T-helper 22 cell (primary cell): ENCODE data around the gene TECPR2.

Experiments used
- DNase-seq: peaks from one replicate; pipeline ENCODE4 v3.0.0-alpha.2; 2020; ENCODE audit warnings: low read depth

TECPR2 gene

DNA sequence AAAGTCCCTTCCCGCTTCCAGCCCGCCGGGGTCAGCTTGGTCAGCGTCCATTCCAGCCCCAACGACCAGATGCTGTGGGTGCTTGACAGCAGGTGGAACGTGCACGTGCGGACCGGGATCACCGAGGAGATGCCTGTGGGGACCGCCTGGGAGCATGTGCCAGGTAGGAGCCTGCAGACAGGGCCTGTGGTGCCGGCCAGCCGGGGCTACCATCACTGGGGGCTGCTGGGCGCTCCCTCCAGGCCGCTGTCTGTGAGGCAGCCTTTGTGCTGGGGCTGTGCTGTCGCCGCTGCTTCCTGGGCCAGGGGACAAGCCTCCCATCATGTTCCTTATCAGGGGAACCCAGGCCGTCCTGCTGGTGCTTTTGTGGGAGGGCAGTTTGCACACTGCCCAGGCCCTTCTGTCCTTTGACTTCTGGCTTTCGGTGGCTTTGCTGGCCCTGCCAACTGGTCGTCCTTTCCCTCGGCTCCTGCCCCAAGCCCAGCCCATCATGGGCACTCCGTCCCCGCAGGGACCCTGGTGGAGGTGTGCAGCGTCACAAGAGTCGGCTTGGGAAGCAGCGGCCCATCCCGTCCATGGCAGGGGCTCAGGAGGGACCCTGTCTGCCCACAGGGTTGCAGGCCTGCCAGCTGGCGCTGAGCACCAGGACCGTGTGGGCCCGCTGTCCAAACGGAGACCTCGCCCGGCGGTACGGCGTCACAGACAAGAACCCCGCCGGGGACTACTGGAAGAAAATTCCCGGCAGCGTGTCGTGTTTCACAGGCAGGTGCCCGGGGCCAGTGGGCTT, 134.4 kb downstream of the TECPR2 start:
- DNase-seq: no peak

DNA sequence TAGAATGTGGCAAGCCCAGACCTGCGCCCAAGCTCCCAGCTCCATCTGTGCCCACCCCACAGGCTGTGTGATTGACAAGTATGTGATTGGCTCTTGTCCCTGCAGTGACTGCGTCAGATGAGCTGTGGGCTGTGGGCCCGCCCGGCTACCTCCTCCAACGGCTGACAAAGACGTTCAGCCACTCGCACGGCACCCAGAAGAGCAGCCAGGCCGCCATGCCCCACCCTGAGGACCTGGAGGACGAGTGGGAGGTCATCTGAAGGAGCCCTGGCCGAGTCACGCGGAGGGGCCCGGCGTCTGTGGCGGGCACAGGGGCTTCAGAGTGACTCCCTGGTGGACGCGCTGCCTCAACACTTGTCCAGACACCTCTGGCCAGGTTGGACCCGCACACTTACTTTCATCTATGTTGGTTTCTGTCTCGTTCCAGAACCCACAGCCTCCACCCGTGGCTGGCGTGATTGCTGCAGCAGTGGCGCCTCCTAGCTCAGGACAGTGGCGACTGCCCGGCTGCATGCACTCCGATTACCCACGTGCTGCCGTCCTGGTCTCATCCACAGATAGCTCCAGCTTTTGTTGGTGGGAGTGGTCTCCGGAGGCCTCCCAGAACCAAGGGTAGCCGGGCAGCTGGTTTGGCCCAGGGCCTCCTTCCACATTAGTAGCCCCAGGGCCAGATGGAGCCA, 135.4 kb downstream of the TECPR2 start:
- DNase-seq: no peak

DNA sequence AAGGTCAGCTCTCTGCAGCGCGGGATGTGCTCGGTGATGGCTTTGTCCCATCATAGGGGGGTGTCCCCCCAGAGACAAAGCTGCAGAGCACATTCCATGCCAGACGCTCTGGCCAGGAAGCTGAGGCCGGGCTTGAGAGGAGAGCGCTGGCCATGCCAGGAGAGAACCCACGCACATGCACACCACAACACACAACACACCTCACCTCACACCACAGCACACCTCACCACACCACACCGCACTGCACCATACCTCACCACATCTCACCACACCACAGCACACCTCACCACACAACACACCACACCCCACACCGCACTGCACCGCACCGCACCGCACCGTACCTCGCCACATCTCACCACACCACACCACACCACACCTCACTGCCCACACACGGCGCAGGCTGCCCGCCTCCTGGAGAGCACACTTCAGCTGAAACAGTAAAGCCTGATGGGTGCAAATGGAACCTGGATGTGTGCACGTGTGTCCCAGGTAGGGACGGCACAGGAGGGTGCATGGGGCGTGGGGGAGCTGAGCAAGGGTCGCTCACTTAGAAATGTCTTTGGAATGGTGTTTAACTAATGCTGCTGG, 136.0 kb downstream of the TECPR2 start:
- DNase-seq: no peak

DNA sequence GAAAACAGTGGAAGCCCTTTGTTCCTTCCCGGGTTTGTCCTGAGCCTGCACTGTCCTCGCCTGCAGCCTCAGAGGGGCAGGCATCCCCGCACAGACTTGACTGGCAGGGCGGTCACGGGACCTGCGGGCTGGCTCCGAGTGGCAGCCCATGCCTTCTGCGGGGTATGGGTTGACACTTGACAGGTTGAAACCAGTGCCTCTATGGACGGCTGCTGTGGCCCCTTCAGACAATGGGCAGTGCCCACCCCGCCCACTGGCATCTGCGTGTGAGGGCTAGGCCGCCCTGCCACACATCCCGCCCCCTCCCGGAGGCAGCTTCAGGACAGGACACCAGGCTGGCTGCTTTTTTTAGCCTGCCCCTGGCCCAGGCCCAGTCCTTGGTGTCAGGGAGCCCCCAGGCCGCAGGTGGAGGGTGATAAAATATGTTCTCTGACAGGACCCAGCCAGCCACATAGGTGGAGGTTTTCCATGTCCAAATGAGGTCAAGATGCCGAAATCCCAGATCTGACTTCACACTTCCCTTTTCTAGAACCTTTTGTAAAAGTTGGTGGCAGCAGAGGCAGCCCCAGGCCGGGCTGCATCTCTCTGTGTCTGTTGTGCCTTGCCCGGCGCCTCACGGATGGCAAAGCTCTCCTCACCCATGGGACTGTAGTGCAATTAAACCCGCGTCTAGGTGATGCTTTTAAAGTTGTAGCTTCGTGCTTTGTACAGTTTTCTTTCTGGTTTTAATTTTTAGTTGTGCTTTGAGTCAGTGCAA, 136.8 kb downstream of the TECPR2 start:
- DNase-seq: no peak

DNA sequence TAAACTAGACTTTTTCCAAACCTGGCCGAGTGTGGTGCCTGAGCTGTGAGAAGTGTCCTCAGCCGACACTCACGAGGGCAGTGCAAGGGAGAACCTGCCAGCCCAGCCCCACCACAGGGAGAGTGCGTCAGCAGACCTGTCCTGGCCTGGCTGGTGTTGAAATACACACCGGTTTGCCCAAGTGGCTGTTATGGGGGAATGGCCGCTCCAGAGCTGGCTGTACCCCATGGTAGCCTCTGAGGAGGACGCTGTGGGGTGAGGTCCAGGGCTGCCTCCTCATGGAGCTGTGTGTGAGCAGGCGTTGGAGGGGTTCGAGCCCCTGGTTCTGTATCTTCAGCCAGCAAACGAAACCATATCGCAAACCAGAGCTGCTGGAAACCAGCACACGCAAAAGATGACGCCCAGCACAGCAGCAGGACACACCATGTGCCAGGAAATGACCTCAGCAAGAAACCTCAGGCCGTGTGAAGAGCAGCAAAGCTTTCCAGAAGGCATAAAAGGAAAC, 137.5 kb downstream of the TECPR2 start:
- DNase-seq: no peak

DNA sequence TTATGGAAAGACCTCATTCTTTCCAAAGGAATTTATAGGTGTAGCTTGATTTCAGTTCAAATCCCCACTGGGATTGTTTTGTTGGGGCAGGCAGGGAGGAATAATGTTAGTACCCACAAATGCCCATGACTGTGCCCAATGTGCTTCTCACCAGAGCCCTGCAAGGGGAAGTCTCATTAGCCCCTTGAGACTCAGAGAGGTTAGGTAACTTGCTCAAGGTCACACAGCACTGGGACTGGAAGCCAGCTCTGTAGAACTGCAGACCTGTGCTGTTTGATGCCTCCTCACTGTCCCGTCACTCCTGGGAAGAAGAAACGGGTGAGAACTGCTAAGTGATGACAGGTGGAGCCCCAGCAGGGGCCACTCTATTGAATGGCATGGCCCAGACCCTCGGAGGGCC, 138.0 kb downstream of the TECPR2 start:
- DNase-seq: no peak

DNA sequence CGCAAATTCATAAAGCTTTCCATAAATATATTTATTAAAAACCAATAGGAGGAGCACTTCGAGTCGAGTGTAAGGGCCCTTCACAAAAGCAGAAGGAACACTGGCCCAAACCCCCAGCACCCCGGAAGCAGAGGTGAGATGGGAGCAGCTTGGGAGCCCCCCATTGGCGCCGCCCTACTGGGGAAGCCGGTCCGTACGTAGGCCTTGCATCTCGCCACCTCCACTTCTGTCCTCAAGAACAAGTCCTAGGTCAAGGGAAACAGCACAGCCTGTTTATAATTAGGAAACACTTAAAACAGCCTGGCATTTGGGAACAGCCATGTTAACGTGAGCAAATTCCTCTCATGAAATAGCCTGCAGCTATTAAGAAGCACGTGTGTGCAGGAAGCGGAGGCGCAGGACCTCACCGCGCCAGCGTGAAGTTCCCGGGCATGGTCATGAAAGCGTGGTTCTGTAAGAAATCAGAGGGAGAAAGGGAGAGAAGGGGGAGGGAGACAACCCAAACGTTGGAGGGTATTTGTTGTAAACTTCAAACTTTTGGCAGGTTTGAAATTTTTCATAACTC, 139.1 kb downstream of the TECPR2 start:
- no peak for DNase-seq

DNA sequence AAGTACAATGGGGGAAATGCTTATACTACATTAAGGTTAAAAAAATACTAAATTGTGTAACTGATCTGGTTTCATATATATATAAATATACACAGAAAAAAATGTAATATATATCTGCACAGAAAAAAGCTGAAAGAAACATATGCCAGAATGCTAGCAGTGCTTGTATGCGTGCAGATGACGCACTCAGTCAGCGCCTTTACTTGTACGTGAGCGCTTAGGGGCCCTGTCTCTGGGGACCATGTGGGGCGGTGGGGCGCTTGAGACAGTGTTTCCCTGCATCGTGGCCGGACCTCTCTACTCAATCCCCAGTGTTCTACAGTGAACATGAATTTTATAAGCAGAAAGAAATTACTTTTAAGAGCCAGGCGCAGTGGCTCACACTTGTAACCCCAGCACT, 139.8 kb downstream of the TECPR2 start:
- no peak for DNase-seq

DNA sequence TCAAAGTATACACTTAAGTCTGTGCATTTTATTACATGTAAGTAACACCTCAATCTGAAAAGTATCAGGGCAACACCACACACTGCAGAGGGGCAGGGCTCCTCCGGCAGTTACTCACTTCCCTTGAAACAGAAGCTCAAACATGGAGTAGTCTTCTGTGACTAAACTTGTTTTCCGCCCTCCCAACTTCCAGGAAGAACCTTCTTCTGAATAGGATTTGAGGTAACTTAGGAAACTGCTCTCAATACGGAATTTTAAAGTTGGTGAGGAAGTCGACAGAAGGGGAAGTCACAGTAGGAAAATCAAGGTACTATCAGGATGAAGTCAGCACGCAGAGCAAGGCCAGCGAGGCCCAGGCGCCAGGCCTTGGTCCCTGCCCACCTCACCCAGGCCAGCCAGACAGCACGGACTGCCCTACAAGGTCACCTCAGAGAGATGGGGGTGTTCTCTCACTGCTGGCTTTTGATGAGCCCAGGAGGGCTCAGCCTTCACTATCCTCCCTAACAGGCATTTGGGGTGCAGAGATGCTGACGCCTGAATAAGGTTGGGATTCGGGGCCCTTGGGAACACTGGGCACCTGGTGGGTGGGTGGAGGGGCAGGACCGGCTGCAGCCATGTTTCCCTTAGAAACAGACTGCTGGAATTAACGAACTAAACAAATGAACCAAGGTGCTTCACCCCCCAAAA, 141.0 kb downstream of the TECPR2 start:
- no peak for DNase-seq

DNA sequence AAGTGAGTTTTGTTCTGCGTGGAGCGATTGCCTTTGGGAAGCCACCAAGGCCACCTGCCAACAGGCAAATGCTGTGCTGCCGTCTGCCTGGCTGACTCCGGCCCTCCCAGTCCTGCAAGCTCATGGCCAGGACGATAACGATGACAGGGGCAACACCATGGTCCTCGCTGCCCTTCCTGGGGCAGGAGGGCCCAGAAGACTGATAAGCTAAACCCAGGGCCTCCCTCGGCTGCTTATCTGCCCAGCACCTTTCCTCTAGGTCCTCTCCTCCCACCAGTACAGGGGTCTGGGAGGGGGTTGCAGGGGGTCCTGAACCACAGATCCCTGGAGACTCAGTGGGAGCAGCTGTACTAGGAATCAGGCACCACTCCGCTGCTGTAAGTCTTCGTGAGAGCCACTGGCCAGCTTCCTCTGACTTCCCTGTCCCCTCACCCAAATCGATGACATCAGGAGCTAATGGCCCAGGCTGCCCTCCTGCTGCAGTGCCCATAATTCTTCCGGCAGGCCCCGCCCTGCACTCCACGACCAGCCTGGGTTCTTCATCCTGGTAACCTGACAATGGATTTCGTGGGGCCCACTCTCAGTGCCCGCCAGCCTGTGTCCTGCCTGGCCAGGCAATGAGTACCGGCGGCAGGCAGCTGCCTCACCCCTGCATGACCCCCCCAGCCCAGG, 141.7 kb downstream of the TECPR2 start:
- DNase-seq: no peak

DNA sequence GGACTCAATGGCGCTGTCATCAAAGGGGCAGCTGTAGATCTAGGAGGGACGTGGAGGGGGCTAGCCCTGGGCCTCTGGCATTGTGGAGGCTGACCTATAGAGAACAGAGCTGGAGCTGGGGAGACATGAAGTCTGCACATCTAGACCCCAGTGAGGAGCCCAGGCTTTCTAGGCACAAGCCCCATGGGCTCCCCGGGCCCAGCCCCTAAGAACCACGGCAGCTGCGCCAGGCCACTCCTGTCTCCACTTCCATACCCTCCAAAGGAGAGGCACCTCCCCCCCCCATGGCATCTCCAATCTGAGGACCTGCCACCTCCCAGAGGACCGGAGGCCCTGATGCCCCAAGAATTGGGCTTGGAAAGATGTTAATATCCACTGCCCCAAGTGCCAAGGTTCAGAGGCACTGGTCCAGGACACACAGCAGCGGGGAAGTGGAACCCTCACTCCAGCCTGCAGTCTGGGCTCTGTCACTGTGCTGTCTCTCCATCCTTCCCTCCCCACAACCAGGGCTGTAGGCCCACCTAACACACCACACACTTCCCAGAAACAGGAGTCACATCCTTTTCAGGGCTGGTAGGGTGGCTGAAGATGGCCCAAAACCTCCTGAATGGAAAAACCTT, 142.4 kb downstream of the TECPR2 start:
- DNase-seq: no peak

DNA sequence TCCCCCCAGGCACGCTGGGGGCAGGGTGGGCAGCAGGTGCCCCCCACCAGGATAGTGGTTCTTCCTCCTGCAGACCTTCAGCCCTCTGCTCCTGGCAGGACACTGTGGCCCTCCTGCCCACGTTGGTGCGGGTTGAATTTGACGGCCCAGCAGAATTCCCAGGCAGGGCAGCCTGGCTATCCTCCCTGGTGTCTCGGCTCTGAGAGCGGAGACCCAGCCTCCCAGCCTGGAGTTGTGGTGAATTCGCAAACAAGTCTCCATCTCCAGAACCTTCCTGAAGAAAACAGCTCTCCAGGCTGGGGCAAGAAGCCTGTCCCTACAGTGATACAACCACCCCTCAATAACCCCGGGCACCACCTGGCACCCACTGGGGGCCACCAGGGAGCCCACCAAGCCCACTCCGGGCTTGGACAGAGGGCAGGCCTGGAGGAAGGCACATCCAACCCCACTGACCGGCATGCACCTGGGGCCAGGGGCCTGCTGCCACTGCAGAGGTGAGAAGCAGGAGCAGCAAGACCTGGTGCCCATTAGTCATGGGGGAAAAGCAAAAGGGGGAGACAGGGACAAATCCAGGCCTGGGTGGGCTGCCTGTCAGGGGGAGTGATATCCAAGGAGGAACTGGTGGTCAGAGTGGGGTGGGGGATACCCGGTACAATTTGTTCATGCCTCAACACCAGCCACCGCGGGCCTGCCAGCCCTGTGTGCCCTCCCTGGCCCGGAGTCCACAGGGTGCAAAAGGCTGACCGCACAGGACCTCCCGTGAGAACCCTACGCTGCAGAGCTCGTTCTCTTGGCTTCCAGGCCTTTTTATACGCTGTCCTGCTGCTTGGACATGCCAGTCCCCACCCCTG, 143.3 kb downstream of the TECPR2 start:
- DNase-seq: no peak

DNA sequence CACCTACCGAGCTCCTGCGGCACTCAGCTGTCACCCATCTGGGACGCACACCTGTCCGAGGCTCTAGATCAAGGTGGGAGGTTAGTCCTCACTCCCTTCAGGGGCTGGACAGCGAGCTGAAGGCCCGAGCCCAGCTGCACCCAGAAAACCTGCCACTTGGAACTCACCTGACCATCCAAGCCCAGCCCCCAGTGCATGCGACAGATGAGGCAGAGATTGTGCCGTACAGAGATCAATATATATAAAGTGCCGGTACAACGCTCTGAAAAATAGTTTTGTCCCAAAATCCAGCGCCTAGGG, 143.8 kb downstream of the TECPR2 start:
- no peak for DNase-seq

DNA sequence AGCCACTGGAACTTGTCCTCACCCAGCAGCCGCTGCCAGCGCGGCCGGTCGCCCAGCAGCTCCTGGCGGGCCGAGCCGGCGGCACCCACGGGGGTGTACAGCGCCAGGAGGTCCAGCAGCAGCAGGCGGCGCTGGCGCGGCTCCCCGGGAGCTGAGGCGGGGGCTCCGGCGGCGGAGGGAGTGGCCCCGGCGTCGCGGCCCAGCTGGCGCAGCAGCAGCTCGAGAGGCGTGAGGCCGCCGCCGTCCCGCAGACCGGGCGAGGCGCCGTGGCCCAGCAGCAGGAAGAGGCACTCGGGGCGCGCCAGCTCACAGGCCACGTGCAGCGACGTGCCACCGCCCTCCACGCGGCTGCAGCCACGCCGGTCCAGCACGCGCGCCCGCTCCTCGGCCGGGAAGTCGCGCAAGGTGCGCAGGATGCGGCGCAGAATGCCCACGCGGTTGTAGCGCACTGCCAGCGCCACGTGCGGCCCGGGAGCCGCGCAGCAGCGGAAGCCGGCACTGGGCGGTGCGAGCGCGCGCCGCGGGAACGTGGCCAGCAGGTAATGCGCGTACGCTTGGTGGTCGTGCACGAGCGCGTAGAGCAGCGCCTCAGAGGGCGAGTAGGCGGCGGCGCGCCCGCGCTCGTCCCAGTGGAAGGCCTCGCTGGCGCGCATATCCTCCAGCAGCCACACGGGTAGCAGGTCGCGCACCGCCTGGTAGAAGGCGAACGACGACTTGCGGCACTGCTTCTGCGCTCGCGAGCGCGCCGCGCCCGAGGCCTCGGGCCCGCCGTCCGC, 144.5 kb downstream of the TECPR2 start:
- no peak for DNase-seq

DNA sequence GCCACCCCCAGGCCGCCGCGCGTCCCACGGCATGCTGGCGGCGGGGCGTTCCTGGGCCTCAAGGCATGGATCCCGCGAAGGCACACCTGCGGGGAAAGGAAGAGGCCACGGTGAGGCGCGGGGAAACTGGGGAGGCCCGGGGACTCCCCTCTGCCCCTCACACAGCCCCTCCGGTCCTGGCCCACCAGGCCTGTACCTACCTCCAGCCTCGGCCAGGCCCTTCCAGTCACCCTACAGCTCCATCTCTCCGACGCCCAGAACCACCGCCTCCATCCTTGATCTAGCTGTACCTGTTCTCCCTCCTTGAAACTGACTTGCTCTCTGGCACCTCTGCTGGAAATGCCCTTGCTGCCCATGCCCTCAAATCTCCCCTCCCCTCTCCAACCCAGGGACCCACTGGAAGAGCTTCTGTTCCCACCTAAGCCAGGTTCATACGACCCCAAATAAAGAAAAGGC, 145.1 kb downstream of the TECPR2 start:
- DNase-seq: no peak

DNA sequence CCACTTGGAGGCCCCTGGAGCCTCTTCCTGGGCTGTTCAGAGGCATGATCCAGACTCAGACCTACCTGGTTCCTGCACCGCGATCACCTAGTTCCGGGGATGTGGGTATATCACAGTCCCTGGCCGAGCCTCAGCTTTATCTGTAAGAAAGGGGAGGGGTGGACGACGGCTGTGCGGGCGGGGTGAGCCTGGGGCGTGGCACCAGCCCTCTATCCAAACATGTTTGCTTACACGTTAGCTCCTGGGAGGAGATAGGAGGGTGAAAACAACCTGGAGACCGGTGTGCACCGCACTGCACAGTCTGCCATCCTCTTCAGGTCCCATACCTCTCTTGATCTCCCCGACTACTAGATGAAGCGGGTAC, 145.7 kb downstream of the TECPR2 start:
- DNase-seq: no peak

DNA sequence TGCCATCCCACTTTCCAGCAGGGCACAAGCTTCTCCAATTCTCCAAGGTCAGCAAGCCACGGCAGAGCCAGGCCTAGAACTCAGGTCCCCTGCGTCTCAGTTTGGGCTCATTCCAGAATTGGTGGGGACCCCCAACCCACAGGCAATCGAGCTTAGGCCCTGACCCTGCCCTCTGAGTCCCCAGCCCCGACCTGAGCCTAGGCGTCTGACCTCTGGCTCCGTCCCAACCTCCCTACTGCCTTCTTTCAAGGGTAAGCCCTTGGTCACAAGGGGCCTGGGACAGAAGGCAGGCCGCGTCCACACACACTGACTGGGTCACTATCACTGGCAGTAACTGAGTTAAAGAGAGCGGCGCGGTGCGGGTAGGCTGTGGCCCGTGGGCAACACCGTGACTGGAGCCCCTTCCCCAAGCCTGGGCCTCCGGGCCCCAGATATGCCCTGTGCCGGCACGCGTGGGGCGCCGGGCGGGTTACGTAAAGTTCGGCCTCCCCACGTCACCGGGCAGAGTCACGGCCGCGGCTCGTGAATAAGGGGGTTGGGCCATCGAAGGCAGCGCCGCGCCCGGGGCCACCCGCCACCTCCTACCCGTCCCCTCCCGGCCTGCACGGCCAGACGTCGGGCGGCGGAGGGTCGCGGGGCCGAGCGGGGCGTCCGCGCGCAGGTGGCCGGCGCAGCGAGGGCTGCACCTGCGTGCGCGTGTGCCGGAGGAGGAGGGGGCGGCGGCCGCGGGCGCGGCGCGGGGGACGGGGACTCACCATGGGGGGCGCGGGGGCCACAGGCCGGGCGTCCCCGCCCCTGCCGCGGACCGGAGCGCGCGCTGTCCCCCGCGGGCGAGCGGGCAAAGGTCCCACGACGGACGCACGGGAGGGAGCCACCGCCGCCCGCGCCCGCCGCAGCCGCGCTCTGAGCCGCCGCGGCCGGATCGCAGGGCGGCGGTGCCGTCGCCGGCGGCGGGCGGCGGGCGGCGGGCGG, 146.3 kb downstream of the TECPR2 start:
- DNase-seq: no peak
